DMS53 treated with DMSO at 0.1 percent for 48 hours (cell line): Measurements from ENCODE around the gene WEE2.

Source experiments
- DNase-seq: peaks from one replicate; lab custom pipeline; 2025; ENCODE audit not compliant: unreplicated experiment; lab: John Stamatoyannopoulos, UW

Gene WEE2

DNA sequence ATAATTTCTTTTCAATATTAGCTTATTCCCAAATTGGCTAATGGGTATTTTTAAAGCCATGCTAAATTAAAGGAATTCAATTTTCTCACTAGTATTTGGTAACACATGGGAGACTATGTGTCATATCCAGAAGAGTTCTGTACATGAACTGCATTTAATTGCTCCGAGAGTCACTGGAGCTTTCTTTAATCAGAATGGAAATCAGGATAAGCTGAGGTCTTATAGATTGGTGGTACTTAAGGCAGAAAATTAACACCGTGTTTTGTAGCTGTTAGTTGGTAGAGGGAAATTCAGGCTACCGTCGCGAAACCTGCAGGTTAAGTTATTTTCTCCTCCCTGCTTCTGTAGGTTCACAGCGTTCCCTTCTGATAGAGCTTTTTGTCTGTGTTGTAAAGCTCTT lies at the start of gene WEE2:
Gene WEE2, plus strand, starts transcription at position 3 of the 400 bp plus-strand sequence. CDS start 406 bp downstream, outside the sequence.
- no peak for DNase-seq

DNA sequence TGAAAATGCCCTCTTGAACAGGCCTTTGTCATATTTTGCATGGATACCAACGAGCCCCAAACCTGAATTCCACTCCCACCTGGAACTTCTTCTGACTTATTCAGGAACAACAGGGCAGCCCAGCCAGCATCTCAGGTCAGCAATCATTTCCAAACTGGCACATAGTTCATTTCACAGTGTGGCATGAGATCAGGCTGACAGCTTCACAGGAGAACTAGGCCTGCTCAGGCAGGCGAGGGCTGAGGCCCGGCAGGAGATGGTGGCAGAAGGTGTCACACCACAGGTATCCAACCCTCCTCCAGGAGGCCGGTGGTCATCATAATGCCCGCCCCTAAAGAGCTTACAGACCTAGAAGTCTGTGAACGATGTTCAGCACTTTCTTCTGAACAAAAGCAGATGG lies 48.7 kb upstream of the WEE2 start:
- DNase-seq = no peak

DNA sequence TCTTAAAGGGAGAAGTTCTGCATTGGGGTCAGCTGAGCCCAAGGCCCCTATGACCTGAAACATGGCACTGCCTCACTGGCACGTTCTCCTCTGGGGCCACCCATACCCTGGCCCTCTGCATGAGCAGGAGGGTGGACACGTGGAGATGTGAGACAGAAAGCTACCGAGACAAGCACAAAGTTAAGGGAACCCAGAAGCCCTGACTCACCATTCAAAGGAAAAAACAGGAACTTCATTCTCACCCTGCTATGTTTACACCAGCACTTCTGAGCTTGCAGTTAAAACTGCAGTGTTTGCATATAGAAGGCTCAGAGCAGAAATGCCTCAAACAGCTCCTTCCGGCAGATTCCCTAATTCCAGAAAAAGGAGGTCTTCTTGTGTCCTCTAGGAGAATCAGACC lies 47.9 kb upstream of the WEE2 start:
- DNase-seq = no peak

DNA sequence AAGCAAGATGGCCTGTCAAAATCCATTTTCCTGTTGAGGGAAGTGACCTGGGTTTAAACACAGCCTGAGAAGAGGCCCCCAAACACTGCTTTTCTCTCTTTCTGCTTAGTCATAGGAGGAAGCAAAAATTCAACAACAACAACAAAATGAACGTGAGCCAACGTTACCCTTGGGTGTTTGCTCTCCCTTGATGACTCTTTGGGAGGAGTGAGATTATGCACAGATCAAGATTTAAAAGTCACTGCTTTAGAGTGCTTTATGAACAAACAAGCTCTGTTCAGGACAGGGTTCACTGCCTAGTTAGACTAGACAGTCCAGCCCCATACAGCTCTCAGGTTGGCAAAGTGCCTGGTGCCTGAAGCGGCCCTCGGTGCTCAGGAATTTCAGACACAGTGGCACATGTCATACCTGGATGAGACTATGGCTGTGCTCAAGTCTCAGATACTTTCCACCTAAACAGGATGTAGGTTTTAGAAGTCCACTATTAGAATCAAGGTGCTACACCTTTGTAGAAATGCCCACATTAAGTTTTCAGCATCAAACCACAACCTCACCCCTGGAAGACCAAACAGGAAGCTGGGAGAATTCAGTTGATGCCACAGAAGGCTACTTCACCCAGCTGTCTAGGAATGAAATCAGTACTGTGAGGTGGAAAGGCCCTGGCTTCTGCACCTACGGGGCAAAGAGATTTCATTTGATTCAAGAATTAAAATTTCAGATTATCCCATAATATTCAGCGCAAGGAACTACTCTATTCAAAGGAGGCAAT lies 44.9 kb upstream of the WEE2 start:
- DNase-seq = peak; percentile 80

DNA sequence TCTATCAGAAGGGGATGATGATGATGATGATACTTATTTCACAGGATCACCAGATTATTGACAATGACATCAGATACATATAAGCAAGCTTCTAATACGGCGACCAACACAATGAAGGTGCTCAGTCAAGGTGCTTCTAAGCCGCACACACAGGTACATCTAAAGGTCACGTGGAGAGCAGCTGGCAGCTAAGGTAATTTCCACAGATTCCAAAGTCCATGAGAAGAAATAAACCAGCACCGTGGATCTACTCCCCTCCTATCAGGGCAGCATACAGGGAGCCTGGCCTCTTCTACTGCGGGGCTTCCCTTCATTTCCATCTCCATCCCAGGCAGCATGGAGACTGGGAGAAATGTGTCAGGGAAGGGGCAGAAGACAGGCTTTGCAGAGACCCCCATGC lies 43.7 kb upstream of the WEE2 start:
- peak; percentile 5 for DNase-seq

DNA sequence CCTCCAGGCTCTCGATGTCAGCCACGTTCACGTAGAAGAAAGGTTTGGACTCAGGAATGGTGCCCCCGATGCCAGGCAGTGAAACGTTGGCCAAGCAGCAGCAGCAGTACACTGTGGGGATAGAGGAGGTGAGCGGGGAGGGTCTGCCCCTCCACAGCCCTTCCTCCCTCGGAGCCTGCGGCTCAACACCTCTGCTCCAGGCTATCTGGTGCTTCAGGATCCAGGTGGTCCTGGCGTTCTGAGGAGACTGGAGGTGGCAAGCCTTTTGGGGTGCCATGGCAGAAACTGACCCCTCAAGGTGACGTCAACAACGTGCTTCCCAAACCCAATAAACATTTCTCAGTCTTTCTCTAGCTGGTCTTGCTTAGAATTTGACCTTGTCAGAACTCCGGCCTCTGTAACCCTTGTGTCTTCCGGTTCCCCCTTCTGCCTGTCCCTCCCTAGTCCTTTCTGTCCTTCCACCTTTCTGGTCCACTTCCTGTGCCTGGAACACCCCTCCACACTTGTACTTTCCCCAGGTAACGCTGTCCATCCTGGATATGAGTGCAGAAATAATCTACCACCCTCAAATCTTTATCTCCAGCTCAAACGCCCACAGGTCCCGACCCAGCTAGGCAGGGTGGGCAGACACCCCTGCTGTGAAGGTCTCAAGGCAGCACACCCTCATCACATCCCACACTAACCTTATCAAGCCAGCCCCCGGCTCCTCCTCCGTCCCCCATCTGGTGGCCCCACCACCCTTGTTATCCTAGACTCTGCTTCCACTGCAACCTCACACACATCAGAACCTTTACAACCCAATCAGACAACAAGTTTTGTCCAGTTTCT lies 42.7 kb upstream of the WEE2 start:
- no peak for DNase-seq

DNA sequence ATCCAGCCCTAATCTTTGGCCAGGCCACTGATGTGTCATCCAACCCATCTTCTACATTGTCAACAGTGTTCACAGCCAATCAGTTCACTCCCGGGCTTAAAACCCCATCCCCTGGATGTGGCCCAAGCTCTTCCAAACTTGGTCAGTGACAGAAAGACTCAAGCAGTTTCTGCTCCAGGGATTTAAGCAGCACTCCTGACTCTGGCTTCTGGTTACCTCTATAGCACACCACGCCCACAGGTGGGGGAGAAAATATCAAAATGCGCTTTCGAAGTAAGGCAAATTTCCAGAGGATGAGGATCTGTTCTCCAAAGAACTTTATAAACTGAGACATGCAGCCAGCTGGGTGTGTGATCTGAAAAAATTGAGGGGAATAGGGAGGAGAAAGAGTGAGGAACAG lies 42.1 kb upstream of the WEE2 start:
- no peak for DNase-seq

DNA sequence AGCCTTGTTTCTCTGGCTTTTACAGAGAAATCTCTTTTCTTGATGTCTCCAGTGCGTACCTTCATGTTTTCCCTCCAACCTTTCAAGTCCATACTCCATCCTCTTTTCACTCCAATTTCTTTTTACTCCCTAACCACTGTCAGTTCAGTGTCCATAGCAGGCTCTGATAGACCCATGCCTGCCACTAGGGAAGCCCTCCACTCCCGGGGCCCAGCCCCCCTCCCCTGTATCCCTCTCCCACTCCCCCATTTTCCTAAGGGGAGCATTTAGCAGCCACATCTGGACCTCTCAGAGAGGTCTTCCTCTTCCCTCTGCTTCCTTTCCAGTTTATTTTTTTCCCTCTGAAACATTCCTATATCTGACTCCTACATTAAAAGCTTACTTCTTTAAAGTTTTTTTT lies 39.3 kb upstream of the WEE2 start:
- no peak for DNase-seq

DNA sequence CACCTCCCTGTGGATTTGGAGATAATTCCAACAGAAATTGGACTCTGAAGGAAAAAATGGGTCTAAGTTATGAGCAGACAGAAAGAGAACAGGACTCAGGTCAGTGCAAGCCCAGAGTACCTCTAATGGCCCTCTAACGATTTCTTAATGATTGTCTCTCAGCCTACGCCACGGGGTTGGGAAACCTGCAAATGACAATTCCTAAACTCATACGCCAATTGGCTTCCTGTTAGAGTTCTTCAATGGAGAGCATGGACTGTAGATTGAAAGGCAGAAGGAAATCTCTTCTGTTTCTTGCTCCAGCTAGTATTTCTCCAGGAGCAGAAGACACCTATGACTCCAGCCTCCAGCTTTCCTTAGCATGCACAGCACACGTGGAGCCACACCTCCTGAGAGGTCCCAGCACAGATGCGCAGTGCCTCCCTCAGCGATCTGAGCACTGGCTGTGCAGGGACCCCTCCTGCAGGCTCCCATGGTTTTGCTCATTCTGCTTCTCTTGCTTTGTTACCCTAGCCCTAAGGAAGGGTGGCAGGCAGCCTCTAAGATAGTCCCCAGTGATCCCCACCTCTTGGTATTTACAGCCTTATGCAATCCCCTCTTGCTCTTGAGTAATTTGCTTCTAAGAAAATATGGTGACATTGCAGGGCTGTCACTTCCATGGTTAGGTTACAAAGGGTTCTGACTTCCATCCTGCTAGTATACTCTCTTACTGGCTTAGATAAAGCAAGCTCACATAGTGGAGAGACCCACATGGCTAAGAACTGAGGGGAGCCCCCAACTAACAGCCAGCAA lies 36.3 kb upstream of the WEE2 start:
- DNase-seq = no peak

DNA sequence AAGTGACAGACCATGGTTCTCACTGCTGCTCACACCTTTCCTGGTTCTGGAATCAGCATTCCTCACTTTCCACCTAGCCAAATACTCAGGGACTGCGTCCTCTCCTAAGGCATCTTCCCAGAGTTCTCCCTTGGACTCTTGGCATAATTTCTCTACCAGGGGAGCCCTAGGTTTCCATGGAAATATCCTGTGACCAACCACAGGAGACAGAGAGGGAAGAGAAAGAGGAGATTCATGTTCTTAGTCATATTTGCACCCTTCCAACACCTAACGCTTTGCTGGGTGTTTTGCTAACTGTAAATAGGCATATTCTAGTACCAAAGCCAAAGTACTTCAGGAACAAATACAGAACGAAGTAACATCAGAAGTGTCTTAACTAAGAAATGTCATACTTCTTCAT lies 34.8 kb upstream of the WEE2 start:
- DNase-seq = no peak

DNA sequence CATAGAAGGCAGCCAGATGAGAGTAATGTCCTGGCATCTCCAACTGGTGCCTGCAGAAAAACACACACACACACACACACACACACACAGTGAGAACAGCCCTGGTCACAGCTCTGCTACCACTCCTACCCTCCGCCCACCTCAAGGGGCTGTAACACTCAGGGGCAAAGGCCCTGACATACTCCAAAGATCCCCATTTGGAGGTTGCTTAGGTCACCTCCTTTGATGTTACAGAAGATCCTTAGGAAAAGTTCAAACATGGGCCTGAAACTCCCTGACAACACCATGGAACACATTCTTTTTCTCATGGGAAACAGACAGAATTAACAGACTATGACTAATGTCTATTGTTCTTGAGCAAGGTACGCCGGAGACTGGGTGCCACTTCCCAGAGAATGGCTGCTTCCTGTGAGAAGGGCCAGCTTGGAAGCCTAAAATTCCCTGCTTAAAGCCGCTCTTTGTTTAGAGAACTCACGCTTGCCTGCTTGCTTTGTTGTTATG lies 33.9 kb upstream of the WEE2 start:
- DNase-seq = no peak

DNA sequence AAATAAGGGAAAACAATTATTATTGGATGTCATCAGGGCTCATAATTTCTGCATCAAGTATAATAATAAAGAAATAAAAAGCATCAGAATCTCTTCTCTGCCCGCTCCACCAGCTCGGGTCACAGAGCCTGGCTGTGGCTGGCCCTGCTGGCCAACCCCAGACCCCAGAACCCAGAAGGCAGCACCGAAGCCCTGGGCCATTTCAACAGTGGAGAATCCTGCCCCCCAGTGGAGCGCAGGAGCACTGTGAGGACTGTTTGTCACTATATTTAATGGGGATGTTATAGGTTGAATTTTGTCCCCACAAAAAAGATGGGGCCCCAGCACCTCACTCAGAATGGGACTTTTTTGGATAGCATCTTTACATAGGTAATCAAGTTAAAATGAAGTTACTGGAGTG lies 33.5 kb upstream of the WEE2 start:
- no peak for DNase-seq

DNA sequence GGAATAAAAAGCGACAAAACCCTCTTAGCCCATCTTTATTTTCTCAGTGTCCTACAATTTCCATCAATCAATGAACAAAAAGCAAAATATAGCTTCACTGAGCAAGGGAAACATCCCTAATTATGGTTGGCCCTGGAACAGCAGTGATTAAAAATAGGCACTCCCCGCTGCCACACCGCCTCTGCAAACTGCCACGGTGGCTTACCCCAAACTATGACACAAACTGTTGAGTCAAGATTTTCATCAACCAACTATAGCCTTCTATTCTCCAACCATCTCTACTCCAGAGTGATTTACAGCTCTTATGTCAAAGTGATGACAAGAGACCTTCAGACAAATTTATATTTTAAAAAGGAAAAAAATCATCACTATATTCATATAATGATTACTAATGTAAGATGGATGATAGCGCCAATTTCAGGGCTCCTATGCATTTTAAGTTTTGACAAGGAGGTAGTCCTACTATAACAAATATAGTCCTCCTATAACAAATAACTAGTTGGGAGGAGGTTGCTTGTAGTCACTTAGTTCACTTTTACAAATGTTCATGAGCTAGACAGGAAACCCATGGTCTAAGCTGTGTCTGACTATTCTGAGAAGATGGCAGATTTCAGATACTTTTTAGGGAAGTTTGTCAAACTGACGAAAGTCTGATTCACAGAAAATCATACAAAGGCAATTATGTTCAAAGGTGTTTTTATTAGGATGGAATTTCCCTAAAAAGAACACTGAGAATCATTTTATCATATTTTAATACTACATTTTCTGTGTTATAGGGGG lies 32.5 kb upstream of the WEE2 start:
- no peak for DNase-seq

DNA sequence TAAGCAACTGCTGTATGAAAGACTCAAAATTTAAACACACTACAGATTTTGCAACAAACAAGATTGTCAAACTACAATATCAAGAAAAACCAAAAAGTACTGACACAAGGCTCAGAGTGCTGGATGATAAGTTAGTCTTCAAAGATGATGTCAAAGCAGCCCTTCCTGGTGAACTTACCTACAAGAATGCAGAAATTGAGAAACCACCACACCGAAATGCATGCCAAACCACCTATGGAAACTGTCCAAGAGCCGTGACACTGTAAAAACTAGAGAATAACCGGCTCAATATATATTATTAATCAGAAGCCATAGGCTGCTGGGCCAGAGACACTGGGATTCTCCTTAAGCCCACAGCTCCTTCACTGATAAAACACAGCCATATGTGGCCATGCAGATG lies 31.5 kb upstream of the WEE2 start:
- DNase-seq = no peak

DNA sequence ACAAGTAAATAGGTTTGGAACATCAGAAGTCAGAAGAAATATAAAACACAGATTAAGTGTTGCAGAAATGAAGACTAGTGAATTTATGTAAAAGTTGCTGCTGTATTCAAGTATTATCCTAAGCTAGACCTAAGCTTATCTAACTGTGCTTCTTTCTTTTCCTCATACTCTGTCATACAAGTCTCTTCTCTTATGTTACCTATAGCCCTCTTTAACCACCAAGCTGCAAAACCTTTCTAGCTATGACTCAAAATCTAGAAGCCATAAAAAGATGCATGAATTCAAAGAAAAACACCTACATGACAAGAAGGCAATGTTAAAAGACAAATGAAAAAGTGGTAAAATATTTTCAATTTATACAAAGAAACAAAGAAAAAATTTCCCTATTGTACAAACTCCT lies 29.1 kb upstream of the WEE2 start:
- no peak for DNase-seq

DNA sequence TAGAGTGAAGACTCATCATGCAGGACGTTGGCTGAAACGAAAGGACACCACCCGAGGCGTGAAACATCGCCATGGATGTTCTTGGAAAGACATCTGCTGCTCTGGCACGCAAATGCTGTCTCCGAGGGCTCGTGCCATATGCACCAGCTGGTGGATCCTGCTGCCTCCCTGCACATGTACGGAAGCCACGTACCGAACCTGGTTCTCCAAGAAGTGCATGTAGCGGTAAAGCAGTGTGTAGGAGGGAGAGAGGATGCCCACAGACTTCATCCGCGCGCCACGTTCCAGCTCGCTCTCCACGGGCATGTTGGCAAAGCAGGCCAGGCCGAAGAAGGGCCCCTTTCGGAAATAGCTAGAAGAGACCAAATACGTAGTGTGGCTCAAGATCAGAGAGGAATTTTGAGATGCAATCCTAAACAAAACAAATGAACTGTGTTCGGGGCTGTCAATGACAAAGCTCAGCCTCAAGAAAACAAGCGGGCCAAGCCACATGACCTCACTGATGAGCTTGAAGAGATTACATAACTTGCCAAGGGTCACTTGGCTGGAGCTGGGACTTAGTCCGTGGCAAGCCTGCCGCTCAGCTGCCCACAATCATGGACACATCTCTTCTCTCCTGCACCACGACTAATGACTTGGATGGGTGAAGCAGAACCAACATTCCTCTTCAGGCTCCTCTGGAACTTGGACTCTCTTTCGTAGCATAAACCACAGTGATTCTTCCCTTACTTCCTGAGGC lies 22.7 kb upstream of the WEE2 start:
- DNase-seq = no peak

DNA sequence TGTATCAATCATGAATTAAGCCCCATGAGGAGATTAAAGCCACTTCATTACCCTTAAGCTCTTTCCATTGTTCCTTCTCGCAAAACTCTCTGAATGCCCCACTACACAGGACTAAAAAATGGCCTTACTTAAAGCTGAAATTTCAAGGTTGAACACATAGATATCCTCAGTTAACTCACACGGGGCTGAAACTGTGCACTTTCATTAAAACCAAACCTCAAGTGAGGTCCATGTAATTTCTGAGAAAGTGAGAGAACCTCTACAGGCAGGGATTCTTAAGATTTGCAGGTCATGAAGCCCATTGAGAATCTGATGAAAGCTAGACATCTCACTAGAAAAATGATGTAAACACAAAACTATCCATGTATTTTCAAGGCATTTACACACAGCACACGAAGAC lies 22.1 kb upstream of the WEE2 start:
- DNase-seq = no peak

DNA sequence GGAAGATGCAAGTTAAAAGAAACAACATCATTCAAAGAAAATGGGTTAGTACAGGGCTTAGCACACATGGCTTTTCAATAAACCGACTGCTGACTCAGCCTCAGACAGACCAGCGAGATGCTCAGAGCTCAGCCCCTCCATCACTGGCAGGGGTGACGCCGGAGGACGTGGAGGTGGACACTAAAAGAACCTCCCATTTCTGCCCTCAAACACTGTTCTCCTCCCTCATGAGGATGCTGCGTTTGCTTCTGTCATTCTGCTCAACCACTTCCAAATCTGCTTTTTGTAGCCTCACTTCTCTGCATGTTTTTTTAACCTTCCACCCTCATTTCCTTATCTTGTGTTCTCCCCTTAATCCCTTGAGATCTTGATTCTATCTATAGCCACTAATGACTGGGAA lies 21.5 kb upstream of the WEE2 start:
- DNase-seq = no peak

DNA sequence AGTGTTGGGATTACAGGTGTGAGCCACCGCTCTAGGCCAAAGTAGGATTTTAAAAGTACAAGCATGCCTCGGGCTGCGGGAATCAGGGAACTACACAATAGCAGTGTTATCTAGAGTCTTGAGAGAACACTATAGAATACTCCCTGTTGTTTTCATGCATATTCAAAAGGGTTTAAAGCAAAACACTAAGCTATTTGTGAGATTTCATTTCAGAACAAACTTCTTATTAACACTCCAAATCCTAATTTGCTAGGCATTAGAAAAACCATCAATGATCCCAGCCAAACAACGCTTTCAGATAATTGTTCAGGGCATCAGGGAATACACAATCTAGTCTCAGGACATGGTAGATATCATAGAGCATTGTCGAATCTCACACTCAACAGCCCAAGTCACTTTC lies 20.1 kb upstream of the WEE2 start:
- DNase-seq = no peak
